NCI-H1436 (cell line): ENCODE data around the gene CHIC2.

ENCODE experiments used
- DNase-seq: peaks from one replicate; lab custom pipeline; 2025; lab: John Stamatoyannopoulos, UW

The CHIC2 gene

DNA sequence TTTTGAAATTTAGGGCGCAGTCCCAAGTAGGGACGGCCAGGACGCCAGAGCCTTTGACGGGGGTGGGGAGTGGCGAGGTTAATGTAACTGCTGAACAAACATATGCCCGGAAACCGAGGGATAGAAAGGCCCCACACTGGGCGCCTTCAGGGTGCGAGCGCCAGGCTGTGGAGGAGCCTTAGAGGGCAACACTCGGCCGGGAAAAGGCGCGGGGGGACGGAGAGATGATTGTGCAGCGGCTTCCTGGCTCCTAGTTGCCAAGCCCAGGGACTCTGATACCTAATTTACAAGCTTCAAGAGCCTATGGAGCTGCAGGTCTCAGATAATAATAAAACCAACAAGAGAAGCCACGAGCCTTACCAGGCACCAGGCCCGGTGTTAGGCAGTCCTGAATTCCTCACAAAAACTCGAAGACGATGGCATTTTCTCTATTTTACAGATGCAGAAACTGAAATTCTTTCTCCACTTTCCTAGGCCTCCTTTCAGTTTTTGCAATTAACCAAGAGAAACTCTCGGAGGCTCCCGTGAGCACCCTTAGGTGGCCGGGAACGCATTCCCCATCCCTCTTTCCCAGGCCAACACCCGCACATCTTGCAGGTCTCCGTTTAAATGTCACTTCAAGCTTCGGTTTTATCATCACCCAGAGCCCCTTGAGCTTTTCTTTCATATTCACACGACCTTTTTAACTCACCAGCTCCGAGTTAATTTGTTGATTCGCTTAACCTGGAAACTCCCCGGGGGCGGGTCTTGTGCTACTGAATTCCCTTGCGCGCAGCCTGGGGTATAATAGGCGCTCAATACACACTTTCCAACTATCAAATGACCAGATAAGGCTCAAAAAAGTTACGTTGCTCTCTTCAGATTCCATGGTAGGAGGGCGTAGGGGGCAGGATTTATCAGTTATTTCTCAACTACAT lies 29.2 kb upstream of the CHIC2 start:
- no peak for DNase-seq

- no peak for DNase-seq
Measured at GRCh38 chr4:54092405-54093323, 28.3 kb upstream of the CHIC2 start.

GRCh38 chr4:54091637-54092404 lies 27.4 kb upstream of the CHIC2 start:
- peak; percentile 54 for DNase-seq

DNA sequence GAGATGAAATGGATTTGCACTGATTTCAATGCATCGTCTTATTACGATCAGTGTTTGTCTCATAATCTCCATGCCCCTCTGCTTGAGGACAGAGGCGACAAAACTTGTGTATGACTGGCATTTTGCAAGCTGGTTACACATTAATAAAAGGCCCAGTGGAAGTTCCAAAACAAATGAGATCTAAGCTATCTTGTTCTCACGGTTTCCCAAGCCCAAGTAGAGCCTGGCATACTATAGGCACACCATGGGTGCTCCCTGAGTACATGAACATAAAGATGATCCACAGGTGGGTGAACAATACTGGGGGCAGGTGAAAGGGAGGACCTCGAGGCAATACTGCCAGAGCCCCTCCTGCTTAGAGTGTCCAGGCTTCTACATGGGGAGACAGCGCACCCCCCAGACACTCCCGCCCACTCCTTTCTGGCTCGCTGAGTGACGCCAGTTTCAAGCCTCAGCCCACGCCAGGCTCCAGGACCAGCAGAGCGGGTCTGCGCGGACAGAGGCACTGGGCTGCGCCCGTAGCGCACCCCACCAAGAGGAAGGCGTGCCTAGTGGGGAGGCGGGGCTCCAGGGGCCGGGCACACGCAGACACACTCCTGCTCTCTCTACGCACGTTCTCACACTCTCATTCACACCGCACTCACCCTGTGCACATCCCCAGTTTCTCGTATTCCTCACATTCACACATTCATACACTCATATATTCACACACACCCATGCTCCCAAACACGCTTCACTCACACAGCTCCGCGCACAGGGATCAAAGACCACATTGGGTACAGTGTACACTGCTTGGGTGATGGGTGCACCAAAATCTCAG lies 26.6 kb upstream of the CHIC2 start:
- DNase-seq = peak; percentile 10

GRCh38 chr4:54090404-54090803 lies 26.0 kb upstream of the CHIC2 start:
- DNase-seq = no peak

GRCh38 chr4:54089875-54090274 lies 25.5 kb upstream of the CHIC2 start:
- DNase-seq = no peak

DNA sequence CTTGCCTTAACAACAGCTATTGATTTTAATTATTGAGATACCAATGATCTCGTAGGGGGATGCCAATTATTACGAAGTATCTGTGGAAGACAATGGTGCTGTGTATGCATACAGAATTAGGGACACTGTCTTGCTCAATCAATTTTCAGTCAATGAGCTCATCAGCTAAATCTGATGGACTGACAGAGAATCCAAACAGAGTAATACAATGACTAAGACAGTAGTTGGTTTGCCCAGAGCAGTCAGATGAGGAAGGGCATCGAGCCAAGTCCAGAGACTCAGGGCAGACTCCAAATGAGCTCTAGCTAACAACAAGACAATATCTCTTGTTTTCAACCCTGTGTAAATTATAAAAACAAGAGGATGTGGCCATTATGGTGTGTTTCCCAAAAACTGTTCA lies 20.9 kb upstream of the CHIC2 start:
- DNase-seq = no peak

- DNase-seq = no peak
Measured at GRCh38 chr4:54082168-54082567, 17.8 kb upstream of the CHIC2 start.

- no peak for DNase-seq
Measured at GRCh38 chr4:54077812-54078211, 13.4 kb upstream of the CHIC2 start.

GRCh38 chr4:54076673-54077072 lies 12.3 kb upstream of the CHIC2 start:
- no peak for DNase-seq

- no peak for DNase-seq
Measured at GRCh38 chr4:54074381-54074780, 10.0 kb upstream of the CHIC2 start.

DNA sequence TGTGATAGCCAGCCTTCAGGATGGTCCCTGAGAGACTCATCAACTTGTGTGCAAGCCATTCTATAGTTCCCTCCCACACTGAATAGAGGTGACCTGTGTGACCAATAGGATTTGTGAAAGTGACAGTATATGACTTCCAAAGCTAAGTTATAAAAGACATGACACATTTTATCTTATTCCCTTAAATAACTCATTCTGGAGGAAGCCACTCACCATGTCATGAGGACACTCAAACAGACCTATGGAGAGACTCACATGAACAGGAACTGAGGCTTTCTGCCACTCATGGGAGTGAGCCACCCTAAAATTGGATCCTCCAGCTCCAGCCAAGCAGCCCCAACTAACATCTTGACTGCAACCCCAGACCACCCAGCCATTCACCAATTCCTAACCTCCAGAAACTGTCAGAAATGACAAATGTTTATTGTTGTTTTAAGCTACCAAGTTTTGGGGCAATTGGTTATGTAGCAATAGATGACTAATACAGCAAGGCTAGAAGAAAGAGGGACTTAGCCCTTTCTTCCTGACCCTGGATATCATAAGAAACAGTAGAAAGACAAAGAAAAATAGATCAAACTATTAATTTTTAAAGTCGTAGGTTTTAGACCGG lies 9.0 kb upstream of the CHIC2 start:
- DNase-seq = no peak

DNA sequence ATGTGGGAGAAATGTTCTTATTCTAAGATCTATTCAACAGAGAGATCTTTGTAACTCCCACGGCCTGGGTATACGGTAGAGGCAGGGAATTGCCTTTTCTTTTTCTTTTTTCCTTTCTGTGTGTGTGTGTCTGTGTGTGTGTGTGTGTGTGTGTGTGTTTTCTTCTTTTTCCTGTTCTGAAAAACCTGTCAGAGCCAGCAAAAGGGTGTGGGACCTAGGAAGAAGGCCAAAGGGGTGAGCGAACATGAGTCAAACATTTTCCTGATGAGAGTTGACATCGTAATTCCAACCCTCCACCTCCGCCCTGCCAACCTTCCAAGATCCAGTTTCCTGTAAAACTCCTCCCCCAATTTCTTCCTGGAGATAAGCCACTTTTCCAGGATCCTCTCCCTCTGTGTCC lies 2.8 kb upstream of the CHIC2 start:
- DNase-seq = no peak

DNA sequence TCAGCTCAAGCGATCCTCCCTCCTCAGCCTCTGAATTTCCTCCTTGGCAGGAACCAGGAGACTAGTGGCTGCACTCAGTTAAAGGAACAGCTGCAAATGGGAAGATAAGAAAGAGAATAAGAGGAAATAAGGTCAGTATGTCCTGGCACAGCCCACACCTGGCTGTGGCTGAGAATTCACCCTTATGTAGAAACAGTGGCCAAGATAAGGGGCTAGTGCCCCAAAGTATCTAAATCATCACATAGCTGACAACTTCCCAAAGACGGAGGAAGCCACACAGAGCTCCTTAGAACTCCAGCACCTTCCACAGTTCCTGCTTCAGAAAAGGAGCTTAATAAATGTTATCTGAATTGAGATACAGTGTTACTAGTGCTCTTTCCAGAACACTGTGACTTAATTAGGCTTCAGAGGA lies 2.3 kb upstream of the CHIC2 start:
- no peak for DNase-seq

- DNase-seq = no peak
Measured at GRCh38 chr4:54066088-54066415, 1.6 kb upstream of the CHIC2 start.

DNA sequence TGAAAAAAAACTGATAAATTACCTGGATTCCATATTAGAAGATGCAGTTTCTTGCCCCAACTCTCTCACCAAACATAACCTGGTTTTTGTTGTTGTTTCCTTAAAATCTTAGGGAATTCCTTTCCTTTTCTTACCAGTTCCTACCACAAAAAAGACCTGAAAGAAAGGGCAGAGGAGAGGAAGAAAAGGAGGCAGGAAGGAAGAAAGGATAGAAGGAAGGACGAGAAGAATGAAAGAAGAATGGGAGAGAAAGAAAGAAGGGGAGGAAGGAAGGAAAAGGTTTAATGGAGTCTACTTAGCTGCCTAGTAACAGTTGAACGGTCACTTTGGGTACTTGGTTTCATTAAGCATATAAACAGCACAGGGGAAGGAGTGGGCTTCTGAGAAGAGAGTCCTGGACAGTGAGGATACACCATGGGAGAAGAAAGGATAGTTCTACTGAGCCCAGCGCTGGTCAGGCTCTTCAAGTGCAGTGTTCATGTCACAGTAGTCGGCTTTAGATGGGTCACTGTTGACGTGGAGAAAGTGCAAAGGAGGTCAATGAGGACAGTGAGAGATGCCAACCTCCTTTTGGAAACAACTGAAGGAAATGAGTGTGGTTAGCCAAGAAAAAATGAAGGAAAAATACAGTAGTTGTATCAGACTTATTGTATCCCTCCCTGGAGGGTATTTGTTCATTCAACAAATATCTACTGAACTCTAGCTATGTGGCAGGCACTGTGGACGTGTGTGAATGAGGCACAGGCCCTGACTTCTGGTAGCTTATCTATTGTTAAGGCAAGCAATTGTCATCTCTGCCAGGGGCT lies 1.1 kb upstream of the CHIC2 start:
- no peak for DNase-seq

DNA sequence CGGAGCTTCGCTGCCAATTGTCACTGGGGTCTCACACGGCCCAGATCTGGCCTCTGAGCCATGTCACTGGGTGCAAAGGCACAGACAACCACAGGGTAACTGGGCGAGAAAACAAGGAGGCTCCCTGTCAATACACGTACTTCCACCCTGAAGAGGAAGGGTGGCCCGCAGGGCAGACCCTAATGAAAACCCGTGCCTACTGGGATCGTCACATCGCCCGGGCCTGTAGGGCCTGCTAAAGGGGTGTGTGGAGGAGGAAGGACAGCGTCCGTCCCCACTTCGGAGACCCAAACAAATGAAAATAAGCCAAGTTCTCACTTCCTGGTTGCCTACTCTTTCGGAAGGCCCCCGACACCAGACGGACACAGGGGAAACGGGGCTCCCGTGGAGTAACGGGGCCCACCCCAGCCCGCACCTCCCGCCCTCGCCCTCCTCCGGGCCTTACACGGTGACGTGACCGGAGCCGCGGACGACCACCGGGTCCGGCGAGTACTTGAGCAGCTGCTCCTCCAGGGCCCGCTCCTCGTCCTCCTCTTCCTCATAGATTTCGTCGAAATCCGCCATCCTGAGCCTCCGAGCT lies 578 bp downstream of the CHIC2 start:
- DNase-seq = no peak

DNA sequence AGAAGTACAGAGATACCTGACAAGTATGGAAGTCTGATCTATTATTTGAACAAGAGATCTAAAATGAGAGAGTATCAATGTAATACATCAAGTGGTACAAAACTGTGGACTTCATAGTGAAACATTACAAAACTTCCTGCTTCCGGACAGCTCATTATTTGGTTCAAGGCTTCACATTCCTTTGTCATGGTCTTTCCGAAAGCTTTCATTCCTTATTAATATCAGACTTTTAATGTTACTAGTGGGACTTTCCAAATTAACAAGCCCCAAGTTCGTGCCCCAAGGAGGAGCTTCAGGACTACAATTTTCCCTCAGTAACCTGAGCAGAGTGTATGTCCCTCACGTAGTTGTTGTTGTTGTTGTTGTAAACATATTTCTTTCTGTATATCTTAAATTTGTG lies 1.2 kb downstream of the CHIC2 start:
- no peak for DNase-seq

- no peak for DNase-seq
Measured at GRCh38 chr4:54062392-54062791, 2.0 kb downstream of the CHIC2 start.

GRCh38 chr4:54061873-54062272 lies 2.5 kb downstream of the CHIC2 start:
- DNase-seq = no peak
